Activated CD4-positive, alpha-beta memory T cell treated with anti-CD3 and anti-CD28 coated beads, Interleukin-2, amount 10 ng/mL, durations not matched to agents 7 days and 5 days (primary cell): ENCODE results near the gene TPX2. TPM values are rescaled to one million over a fixed set of nuclear protein-coding genes. Genes with fewer than 3 reads are reported as not detected.

Experiments used
- CTCF ChIA-PET: fragments of 350-600 bp; sonication (Branson Sonifier 250); formaldehyde crosslinking; loops from one replicate; lab custom pipeline; 2021; ENCODE audit warnings: antibody characterized with exemption, inconsistent platforms; lab: Charles Lee
- POLR2A ChIA-PET: fragments of 350-600 bp; sonication (Branson Sonifier 250); formaldehyde crosslinking; loops from one replicate; lab custom pipeline; 2021; ENCODE audit warnings: antibody characterized with exemption; lab: Charles Lee
- DNase-seq: peaks from one replicate; pipeline ENCODE4 v3.0.0-alpha.2; 2020
- H3K27ac Mint-ChIP-seq: one replicate; pipeline ENCODE4 v1.8.0; 2021; ENCODE audit warnings: mild to moderate bottlenecking, mixed read lengths
- H3K27me3 Mint-ChIP-seq: one replicate; pipeline ENCODE4 v1.8.0; 2021; ENCODE audit warnings: mixed read lengths
- H3K36me3 Mint-ChIP-seq: one replicate; pipeline ENCODE4 v1.8.0; 2021; ENCODE audit warnings: low read depth, mixed read lengths
- H3K4me1 Mint-ChIP-seq: one replicate; pipeline ENCODE4 v1.8.0; 2021; ENCODE audit warnings: mixed read lengths
- H3K4me3 Mint-ChIP-seq: one replicate; pipeline ENCODE4 v1.8.0; 2021; ENCODE audit warnings: mild to moderate bottlenecking, mixed read lengths
- H3K9me3 Mint-ChIP-seq: one replicate; pipeline ENCODE4 v1.8.0; 2021; ENCODE audit warnings: mixed read lengths
- total RNA-seq, 2 experiments: library from RNA; stranded (reverse); gene quantifications; one replicate each; pipeline ENCODE4 v1.2.3, GENCODE V29; 2021

The TPX2 gene
- total RNA-seq, 2 experiments from 2014 or later, result 137 to 138 TPM

- no peak overlapping the region for H3K4me3 Mint-ChIP-seq
- H3K9me3 Mint-ChIP-seq, result no peaks in the 10 kb centered on the region
- H3K36me3 Mint-ChIP-seq, result no peaks in the 10 kb centered on the region
- peak; percentile 65 for DNase-seq
- no peaks in the 10 kb centered on the region for H3K27me3 Mint-ChIP-seq
- CTCF ChIA-PET, result interaction anchor here (3.4 to 6.5 kb wide), 3 partner anchors 11 to 15 kb away, joined by 17 to 35 read pairs (median 24); no protein-coding TSS in a partner anchor
- POLR2A ChIA-PET, result interaction anchor here (1.5 to 1.7 kb wide), 2 partner anchors 11 to 116 kb away, joined by 4 to 7 read pairs; partner anchors contain the start of gene PDRG1
- peaks cover 26% of the 10 kb centered on the region for H3K4me1 Mint-ChIP-seq
- H3K27ac Mint-ChIP-seq, result no peak overlapping the region
Observed at GRCh38 chr20:31835977-31836852, 97.1 kb downstream of the TPX2 start.

DNA sequence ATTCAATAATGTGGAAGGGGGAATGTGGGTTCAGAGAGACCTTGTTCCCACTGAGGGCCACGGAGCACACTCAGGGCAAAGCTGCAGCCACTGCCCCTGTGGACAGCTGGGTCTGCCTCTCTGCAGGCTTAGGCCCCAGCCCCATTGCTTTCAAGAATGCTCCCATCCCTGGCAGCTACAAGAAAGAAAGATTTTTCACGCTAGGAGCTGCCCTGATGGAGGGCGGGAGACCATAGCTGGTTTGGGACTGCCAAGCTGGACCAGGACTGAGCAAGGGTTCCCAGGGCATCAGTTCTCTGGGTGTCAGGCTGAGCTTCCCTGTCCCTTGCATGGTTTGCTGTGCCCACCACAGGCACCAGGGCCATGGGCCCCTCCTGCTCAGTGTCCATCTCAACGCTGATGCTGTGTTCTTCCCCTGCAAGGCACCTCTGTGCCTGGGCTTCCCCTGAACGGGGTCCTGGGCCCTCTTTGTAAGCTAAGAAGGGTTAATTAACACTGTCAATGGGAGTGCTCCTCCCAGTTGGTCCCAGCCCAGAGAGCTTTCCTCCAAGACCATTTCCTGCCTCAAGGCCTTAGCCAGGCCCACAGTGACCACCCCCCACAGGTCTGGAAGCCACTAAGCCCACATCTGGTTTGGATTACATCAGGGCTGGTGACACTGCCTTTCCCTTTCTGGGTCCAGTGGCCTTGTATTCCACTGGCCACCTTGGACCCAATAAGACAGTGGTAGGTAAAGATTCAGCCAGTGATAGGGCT, 97.9 kb downstream of the TPX2 start:
- Mint-ChIP-seq H3K9me3 (no peaks in the 10 kb centered on the region), H3K27ac (no peak overlapping the region), H3K4me3 (no peak overlapping the region), H3K4me1 (peaks cover 26% of the 10 kb centered on the region), H3K36me3 (no peaks in the 10 kb centered on the region), H3K27me3 (no peaks in the 10 kb centered on the region)
- ChIA-PET POLR2A (interaction anchor here (1.3 to 1.7 kb wide), 3 partner anchors 10 to 115 kb away, joined by 4 to 7 read pairs (median 6); partner anchors contain the start of gene PDRG1), CTCF (interaction anchor here (0.7 to 6.5 kb wide), 5 partner anchors 10 to 180 kb away, joined by 3 to 35 read pairs (median 17); no protein-coding TSS in a partner anchor)
- no peak for DNase-seq

- Mint-ChIP-seq H3K27me3 (no peaks in the 10 kb centered on the region), H3K36me3 (no peaks in the 10 kb centered on the region), H3K27ac (no peak overlapping the region), H3K4me1 (peaks cover 26% of the 10 kb centered on the region), H3K4me3 (no peak overlapping the region), H3K9me3 (no peaks in the 10 kb centered on the region)
- CTCF ChIA-PET, result interaction anchor here (0.9 to 6.5 kb wide), 6 partner anchors 8 to 114 kb away, joined by 3 to 35 read pairs (median 10); partner anchors contain the start of gene PDRG1
- POLR2A ChIA-PET, result interaction anchor here (1.3 kb wide), 1 partner anchor 9 kb away, joined by 6 read pairs; no protein-coding TSS in a partner anchor
- DNase-seq, result no peak
Observed at GRCh38 chr20:31837896-31838397, 98.9 kb downstream of the TPX2 start.

DNA sequence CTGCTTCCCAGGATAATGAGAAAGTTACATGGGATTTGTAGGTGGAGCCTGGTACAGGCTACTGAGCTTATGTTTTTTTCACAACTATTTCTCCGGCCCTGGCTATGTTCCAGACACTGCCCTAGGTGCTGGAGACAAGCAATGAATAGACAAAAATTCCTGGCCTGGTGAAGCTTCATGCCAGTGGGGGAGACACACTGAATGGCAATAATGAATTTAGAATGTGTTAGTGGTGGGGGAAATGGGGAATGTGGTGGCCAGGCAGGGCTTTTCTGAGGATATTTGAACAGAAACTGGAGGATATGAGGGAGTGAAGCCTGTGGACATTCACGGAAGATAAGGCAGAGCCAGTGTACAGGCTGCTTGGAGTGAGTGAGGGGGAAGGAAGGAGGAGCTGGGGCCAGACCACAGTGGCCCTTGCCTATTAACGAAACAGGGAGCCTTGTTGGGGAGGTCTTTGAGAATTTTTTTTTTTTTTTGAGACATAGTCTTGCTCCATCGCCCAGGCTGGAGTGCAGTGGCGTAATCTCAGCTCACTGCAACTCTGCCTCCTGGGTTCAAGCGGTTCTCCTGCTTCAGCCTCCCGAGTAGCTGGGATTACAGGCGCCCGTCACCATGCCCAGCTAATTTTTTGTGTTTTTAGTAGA, 99.7 kb downstream of the TPX2 start:
- H3K27ac Mint-ChIP-seq, result no peak overlapping the region
- H3K36me3 Mint-ChIP-seq, result no peaks in the 10 kb centered on the region
- peaks cover 26% of the 10 kb centered on the region for H3K4me1 Mint-ChIP-seq
- CTCF ChIA-PET, result interaction anchor here (1.0 to 6.5 kb wide), 4 partner anchors 8 to 16 kb away, joined by 3 to 35 read pairs (median 20); no protein-coding TSS in a partner anchor
- no peak overlapping the region for H3K4me3 Mint-ChIP-seq
- no peaks in the 10 kb centered on the region for H3K9me3 Mint-ChIP-seq
- DNase-seq, result no peak
- no peaks in the 10 kb centered on the region for H3K27me3 Mint-ChIP-seq
- POLR2A ChIA-PET, result interaction anchor here (1.3 kb wide), 1 partner anchor 8 kb away, joined by 6 read pairs; no protein-coding TSS in a partner anchor

DNA sequence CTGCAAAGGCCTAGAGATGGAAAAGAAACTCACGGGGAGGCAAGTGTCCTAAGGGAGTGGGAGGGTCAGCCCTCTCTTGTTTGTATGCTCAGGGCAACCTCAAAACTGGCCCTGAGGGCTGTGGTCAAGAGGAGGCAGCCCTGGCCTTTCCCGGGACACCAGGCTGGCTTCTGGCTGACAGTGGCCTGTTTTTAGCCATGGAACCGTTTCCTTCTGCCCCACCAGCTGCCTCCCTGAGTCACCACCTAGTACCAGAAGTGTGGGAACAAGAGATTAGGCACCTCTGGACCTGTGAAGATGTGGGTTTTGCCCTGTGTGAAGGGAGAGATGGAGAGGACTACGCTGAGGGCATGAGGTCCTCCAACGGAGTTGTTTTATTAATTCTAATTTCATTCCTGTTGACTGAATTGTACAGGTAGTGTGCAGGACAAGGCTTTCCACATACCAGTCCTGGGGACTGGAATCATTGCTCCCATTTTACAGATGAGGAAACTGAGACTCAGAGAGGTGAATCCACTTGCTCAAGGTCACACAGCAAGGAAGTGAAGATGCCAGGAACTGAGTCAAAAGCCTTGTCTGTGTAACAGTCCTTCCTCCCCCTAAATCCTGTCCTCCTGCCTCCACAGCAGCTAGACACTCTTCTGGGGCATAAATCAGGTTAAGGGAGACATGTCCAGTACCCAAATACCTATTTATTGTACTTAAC, 100.8 kb downstream of the TPX2 start:
- no peaks in the 10 kb centered on the region for H3K36me3 Mint-ChIP-seq
- H3K4me3 Mint-ChIP-seq, result no peak overlapping the region
- H3K4me1 Mint-ChIP-seq, result peaks cover 25% of the 10 kb centered on the region
- no peaks in the 10 kb centered on the region for H3K9me3 Mint-ChIP-seq
- POLR2A ChIA-PET, result no interaction called here
- DNase-seq, result no peak
- no peaks in the 10 kb centered on the region for H3K27me3 Mint-ChIP-seq
- CTCF ChIA-PET, result interaction anchor here (6.5 kb wide), 1 partner anchor 17 kb away, joined by 35 read pairs; no protein-coding TSS in a partner anchor
- no peak overlapping the region for H3K27ac Mint-ChIP-seq

GRCh38 chr20:31840906-31841816, 102.1 kb downstream of the TPX2 start:
- Mint-ChIP-seq H3K36me3 (no peaks in the 10 kb centered on the region), H3K27me3 (no peaks in the 10 kb centered on the region), H3K4me1 (peaks cover 13% of the 10 kb centered on the region), H3K4me3 (no peak overlapping the region), H3K27ac (no peak overlapping the region), H3K9me3 (no peaks in the 10 kb centered on the region)
- CTCF ChIA-PET, result interaction anchor here (1.1 to 1.8 kb wide), 2 partner anchors 12 to 18 kb away, joined by 3 to 4 read pairs; no protein-coding TSS in a partner anchor
- DNase-seq, result no peak
- POLR2A ChIA-PET, result no interaction called here

DNA sequence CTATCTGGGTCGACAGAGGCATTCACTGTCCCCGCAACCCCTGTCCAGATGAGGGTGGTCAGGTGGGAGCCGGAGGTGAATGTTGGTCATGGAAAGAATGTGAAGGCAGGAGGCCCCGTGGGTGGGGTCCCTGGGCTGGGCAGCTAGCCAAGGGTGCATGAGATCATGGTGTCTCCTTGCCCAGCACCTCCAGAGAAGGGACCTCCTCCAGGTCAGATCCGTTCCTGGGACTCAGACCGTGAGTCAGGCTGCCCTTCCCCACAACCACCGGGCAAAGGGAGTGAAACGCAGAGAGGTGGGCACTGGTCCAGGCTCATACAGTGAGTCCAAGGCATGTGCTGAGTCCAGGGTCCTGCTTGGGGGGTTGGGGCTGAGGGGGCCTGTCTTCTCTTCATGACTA, 102.8 kb downstream of the TPX2 start:
- ChIA-PET CTCF (interaction anchor here (0.9 to 1.8 kb wide), 2 partner anchors 9 to 19 kb away, joined by 3 to 4 read pairs; no protein-coding TSS in a partner anchor), POLR2A (no interaction called here)
- Mint-ChIP-seq H3K4me1 (peaks cover 10% of the 10 kb centered on the region), H3K4me3 (no peak overlapping the region), H3K36me3 (no peaks in the 10 kb centered on the region), H3K9me3 (no peaks in the 10 kb centered on the region), H3K27me3 (peaks cover 3% of the 10 kb centered on the region), H3K27ac (no peak overlapping the region)
- no peak for DNase-seq

DNA sequence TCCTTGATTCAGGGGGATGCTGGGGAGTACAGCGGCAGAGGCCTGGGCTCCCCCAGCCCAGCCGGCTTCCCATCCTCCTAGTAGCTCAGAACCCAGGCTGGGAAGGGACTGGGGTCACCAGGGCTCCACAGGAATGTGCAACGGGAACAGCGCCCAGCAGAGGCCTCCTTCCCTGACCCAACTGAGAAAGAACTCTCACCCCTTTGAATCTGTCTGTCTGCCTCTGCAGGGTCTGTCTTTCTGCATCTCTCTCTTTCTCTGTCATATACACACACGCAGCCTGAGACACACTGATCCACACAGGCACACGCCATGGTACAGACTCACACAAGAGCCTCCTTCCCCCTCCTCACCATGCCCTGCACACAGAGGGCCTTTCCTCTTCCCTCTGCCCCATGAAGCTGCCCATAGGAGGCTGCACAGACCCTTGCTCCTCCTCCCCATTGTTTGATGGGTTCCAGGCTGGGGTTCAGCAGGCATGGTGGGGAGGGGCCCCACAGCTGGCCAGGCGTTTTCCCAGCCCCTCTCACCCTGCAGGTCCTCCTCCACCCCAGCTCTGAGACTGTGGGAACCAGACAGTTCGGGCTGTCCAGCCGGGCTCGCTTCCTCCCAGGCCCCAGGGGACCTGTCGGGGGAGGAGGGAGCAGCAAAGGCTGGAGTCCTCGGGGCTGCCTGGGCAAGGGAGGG, 103.5 kb downstream of the TPX2 start:
- DNase-seq, result no peak
- peaks cover 3% of the 10 kb centered on the region for H3K27me3 Mint-ChIP-seq
- ChIA-PET POLR2A (no interaction called here), CTCF (interaction anchor here (0.9 kb wide), 1 partner anchor 10 kb away, joined by 3 read pairs; no protein-coding TSS in a partner anchor)
- peaks cover 4% of the 10 kb centered on the region for H3K4me1 Mint-ChIP-seq
- H3K4me3 Mint-ChIP-seq, result no peak overlapping the region
- no peak overlapping the region for H3K27ac Mint-ChIP-seq
- no peaks in the 10 kb centered on the region for H3K36me3 Mint-ChIP-seq
- no peaks in the 10 kb centered on the region for H3K9me3 Mint-ChIP-seq

DNA sequence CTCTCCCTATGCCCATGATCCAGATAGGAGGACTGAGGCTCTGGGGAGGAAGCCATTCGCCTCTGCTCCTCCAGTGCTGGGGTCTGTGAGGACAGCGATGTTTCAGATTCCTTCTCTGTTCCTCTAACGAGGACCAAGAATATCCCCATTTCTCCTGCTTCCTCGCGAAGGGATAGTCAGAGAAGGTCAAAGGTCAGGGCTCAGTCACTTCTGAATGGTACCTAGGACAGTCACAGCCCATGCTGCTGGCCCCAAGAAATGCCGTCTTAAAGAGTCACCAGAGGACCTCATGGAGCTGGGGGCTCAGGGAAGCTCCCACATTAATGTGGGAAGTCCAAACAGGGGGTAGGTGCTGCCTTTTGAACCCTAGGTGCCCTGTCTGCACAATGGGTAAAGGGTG, 104.2 kb downstream of the TPX2 start:
- ChIA-PET CTCF (no interaction called here), POLR2A (no interaction called here)
- peaks cover 3% of the 10 kb centered on the region for H3K27me3 Mint-ChIP-seq
- no peaks in the 10 kb centered on the region for H3K9me3 Mint-ChIP-seq
- no peak for DNase-seq
- no peak overlapping the region for H3K4me3 Mint-ChIP-seq
- H3K4me1 Mint-ChIP-seq, result peaks cover 2% of the 10 kb centered on the region
- H3K36me3 Mint-ChIP-seq, result no peaks in the 10 kb centered on the region
- no peak overlapping the region for H3K27ac Mint-ChIP-seq

DNA sequence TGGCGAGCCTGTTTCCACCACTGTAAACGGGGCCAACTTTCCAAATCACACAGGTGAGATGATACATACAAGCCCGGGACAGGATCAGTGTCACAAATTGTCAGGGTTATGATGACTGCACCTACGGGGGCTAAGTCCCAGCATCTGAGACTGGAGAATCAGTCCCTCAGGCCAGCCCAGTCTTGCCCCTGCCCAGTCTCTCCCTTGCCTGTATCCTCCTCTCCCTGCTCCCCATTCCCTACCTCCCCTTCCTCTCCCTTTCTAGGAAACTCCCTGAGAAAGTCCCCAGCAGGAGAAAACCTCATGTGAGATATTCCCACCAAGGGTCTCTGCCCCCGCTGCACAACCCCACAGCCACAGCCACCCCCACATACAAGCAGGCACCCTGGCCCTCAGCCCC, 104.8 kb downstream of the TPX2 start:
- ChIA-PET CTCF (no interaction called here), POLR2A (no interaction called here)
- Mint-ChIP-seq H3K27me3 (peaks cover 5% of the 10 kb centered on the region), H3K9me3 (no peaks in the 10 kb centered on the region), H3K4me1 (peaks cover 2% of the 10 kb centered on the region), H3K27ac (no peak overlapping the region), H3K36me3 (no peaks in the 10 kb centered on the region), H3K4me3 (no peak overlapping the region)
- DNase-seq, result no peak
